HTERT RPE-1 (cell line): ENCODE measurements around the gene MLXIPL.
"Not testable (repeated sequence)": the region's sequence is repeated elsewhere in the genome, so short reads cannot be mapped to it uniquely, and the experiment has no call there.

Experiments
- in situ Hi-C: fragments of 300-500 bp; cut with MboI; formaldehyde crosslinking; loops from 4 replicates; pipeline ENCODE4 v1.14.3; 2020; ENCODE audit warnings: low sequenced_read_pairs

Gene MLXIPL

GRCh38 chr7:73623798-73624668 is at the start of gene MLXIPL:
MLXIPL (minus strand) TSS chr7:73624522; CDS start chr7:73624492, 30 bp downstream.
- in situ Hi-C loops = no loop called here

DNA sequence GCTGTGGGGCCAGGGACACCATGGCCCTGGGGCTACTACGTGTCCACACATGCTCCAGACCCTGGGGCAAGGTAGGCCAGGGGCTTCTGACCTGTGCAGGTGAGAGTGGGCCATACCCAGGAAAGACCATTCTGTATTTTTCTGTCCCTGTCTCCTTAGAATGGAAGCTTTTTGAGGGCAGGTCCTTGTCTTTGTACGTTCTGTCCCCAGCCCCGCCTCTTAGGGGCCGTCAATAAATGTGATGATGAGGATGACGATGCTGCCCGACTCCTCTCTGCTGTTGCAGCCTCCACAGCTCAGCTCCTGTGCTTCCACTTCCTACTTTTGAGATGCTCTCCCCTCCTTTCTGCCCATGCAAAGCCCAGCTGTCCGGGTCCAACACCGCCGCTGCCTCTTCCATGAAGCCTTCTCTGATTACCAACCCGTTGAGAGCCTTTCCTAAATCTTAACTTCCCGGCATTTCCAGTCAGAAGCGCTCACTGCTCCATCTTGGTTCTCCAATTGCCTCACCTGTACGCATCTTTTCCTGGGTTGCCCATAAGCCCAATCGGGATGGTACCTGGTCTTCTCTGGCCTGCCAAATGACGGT is 47.6 kb upstream of the MLXIPL start:
- in situ Hi-C loops = no loop called here

DNA sequence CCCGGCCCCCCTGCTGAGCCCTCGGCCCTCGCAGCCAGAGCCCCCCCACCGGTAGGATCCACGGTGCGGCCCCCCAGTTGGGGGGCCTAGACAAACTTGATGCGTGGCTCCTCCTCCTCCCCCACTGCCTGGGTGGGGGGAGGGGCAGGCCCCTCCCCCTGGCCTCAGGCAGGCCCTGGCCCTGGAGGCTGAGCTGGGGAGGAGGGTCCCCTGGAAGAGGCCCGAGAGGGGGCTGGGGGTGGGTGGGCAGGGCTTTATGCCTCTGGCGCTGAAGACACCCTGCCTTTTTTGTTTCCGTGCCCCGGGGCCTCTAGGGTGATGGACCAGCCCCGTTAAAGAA is 47.0 kb upstream of the MLXIPL start:
- in situ Hi-C loops = no loop called here

DNA sequence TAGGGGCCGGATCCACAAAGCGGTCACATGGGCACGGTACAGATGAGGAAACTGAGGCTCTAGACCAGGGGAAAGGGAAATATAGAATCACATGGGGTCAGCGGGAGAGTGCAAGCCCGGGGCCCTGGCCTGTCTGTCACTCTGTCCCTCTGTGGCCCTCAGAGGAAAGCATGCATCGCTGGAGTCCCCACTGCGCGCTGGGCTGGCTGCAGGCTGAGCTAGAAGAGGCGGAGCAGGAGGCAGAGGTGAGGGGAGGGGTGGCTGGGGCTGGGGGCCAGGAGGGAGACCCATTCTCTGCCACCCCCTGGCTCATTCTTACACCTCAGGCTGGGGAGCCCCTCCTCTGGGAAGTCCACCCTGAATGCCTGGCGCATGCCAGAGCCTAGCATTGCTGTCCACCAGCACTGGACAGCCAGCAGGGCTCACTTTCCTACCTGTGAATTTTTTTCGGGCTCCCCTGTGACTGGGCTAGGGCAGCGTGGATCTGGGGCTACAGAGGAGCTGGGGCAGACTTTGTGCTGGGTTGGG is 45.6 kb upstream of the MLXIPL start:
- in situ Hi-C loops = no loop called here

GRCh38 chr7:73669288-73669701 is 45.0 kb upstream of the MLXIPL start:
- in situ Hi-C loops = no loop called here

- in situ Hi-C loops = no loop called here
These were observed 44.5 kb upstream of the MLXIPL start for GRCh38 chr7:73668886-73669230.

GRCh38 chr7:73668103-73668885 is 44.0 kb upstream of the MLXIPL start:
- in situ Hi-C loops = no loop called here

GRCh38 chr7:73667344-73668102 is 43.2 kb upstream of the MLXIPL start, which contains the start of gene VPS37D:
VPS37D (plus strand) TSS chr7:73667831; CDS start chr7:73667959, 128 bp downstream.
- in situ Hi-C loops = no loop called here

- in situ Hi-C loops = no loop called here
These were observed 38.7 kb upstream of the MLXIPL start for GRCh38 chr7:73663033-73663432.

GRCh38 chr7:73660594-73660993 is 36.3 kb upstream of the MLXIPL start:
- in situ Hi-C loops = not testable (repeated sequence)

DNA sequence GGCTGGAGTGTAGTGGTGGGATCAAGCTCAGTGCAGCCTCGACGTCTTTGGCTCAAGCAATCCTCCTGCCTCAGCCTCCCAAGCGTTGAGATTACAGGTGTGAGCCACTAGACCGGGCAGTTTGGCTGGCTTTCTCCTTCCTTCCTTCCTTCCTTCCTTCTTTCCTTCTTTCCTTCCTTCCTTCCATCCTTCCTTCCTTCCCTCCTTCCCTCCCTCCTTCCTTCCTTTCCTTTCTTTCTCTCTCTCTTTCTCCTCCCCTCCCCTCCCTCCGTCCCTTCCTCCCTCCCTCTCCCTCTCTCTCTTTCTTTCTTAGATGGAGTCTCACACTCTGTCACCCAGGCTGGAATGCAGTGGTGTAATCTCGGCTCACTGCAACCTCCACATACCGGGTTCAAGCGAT is 35.7 kb upstream of the MLXIPL start:
- in situ Hi-C loops = no loop called here

DNA sequence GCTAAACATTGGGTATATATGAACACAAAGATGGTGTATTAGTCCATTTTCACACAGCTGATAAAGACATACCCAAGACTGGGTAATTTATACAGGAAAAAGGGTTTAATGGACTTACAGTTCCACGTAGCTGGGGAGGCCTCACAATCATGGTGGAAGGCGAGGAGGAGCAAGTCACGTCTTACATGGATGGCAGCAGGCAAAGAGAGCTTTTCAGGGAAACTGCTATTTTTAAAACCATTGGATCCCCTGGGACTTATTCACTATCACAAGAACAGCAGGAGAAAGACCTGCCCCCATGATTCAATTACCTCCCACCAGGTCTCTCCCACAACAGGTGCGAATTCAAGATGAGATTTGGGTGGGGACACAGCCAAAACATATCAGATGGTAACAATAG is 31.0 kb upstream of the MLXIPL start:
- in situ Hi-C loops = not testable (repeated sequence)

GRCh38 chr7:73652541-73652949 is 28.2 kb upstream of the MLXIPL start:
- in situ Hi-C loops = no loop called here

GRCh38 chr7:73650524-73650923 is 26.2 kb upstream of the MLXIPL start:
- in situ Hi-C loops = no loop called here

DNA sequence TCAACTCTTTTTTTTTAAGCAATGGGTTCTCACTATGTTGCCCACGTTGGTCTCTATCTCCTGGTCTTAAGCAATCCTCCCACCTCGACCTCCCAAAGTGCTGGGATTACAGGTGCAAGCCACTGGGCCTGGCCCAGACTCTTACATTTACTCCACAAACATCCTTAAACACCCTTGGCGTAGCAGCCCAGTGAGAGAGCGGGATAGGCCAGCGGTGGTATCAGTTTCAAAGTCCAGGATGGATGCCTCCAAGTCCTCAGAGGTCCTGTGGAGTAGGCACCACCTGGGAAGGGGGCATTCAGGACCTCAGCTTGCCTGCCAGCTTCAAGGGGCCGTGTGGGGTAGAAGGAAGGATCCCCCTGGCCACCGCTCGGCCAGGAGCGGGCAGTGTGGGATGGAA is 25.3 kb upstream of the MLXIPL start:
- in situ Hi-C loops = no loop called here

GRCh38 chr7:73648593-73649332 is 24.4 kb upstream of the MLXIPL start:
- in situ Hi-C loops = no loop called here

- in situ Hi-C loops = no loop called here
These were observed 23.6 kb upstream of the MLXIPL start for GRCh38 chr7:73647725-73648592.

DNA sequence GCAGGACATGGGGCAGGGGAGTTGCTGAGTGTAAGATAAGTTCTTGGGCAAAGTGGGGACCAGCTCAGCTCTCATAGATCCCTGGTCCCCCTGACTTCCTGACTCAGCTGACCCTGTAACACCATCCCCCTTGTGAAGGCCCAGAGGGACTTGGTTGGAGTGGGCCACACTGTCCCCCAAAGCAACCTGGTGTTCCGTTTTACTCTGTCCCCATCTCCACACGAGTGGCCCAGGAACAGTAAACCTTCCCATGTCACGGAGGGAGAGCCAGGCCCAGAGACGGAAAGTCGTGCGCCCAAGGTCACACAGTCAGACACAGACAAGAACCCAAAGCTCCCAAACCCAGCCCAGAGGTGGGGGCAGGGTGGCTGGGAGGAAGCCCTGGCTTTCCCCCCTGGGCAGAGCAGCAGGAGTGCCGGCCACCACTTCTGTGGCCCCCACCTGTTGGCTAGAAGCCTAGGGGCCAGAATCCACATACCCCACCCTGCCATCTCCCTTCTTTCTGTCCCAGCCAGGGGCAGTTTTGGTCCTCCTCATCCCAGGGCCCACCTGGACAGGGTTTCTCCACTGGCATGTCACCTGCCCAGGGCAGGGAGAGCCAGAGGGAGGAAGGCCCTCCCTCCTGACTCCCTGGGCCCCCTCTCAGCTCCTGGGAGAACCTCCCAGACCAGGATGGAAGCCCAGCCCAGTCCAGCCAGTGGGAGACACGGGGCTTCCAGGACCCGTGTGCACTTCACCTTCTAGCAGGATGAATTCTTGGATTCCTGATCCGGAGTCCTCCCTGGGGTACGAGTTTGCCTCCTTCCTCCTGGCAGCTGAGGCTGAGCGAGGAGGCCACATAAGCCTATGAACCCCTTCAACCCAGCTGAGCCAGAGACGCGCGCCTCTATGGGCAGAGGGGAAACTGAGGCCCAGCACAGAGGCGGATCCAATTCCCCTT is 22.7 kb upstream of the MLXIPL start:
- in situ Hi-C loops = no loop called here
